CD4-positive, alpha-beta T cell treated with Interleukin-2 at 100 ng/mL for 4 hours (primary cell): ENCODE results near the gene ACSM3.
A peak's percentile ranks its signal among the peaks of the same experiment; 100 is the strongest.
"Not testable (repeated sequence)": the region's sequence is repeated elsewhere in the genome, so short reads cannot be mapped to it uniquely, and the experiment has no call there.

Experiments
- DNase-seq: peaks from one replicate; pipeline ENCODE4 v3.0.0-alpha.2; 2020; ENCODE audit warnings: low spot score

Gene ACSM3

DNA sequence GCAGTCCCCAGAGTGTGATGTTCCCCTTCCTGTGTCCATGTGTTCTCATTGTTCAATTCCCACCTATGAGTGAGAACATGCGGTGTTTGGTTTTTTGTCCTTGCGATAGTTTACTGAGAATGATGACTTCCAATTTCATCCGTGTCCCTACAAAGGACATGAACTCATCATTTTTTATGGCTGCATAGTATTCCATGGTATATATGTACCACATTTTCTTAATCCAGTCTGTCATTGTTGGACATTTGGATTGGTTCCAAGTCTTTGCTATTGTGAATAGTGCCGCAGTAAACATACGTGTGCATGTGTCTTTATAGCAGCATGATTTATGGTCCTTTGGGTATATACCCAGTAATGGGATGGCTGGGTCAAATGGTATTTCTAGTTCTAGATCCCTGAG is 8.0 kb upstream of the ACSM3 start:
- not testable (repeated sequence) for DNase-seq

DNA sequence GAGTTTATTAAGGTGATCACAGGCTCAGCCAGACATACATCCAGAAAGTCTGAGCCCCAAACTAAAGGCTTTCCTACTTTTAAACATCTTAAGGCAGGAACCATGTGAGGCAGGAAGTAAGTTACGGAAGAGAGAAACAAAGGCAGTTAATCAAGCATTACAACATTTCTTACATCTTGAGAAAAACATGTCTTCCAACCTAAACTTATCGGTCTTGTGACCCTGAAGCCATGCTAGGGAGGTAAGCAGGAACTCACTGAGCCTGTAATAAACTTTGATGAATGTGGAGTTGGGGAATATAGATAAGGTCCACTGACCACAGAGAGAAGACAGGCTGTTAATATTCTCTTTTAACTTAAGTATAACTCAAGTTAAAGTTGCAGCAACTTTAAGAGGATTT is 3.5 kb upstream of the ACSM3 start:
- DNase-seq = no peak

DNA sequence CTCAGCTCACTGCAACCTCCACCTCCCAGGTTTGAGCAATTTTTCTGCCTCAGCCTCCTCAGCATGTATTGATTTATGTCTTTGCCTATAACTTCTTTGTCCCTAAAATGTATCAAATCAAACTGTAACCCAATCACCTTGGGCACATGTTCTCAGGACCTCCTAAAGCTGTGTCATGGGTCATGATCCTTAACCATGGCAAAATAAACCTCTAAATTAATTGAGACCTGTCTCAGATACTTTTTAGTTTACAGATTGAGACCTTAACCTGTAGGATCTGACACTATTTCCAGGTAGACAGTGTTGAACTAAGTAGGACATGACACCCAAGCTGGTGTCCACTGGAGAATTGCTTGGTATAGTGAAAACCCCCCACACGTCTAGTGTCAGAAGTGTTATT is 2.6 kb upstream of the ACSM3 start:
- no peak for DNase-seq

DNA sequence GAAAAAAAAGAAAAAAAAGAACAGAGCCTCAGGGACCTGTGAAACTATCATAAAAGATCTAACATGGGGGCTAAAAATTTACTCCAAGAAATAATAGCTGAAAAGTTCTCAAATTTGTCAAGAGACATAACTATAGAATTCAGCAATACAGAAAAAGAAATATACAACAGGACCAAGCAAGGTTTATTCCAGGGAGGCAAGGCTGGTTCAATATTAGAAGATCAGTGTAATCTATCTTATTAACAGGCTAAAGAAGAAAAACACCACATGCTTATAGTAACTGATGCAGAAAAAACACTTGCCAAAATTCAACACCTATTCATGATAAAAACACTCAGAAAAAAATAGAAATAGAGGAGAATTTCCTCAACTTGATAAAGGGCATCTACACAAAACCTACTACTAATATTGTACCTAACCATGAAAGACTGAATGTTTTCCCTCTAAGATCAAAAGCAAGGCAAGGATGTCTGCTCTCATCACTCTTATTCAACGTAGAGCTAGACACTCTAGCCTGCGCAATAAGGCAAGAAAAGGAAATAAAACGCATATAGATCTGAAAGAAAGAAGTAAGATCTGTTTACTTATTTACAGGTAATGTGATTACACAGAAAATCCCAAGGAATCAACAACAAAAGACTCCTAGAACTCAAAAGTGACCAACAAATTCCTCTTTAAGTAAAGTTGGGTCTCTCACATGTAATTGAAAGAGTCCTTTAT is 1.2 kb upstream of the ACSM3 start:
- no peak for DNase-seq

DNA sequence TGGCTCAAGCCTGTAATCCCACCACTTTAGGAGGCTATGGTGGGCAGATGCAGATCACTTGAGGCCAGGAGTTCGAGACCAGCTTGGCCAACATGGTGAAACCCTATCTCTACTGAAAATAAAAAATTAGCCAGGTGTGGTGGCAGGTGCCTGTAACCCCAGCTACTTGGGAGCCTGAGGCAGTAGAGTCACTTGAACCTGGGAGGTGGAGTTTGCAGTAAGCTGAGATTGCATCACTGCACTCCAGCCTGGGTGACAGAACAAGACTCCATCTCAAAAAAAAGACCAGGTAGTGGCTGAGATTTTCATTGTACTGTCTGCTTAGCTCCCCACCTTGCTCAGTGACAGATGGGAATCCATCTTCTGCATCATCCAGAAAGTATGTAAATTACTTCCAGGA is 634 bp downstream of the ACSM3 start:
- not testable (repeated sequence) for DNase-seq

DNA sequence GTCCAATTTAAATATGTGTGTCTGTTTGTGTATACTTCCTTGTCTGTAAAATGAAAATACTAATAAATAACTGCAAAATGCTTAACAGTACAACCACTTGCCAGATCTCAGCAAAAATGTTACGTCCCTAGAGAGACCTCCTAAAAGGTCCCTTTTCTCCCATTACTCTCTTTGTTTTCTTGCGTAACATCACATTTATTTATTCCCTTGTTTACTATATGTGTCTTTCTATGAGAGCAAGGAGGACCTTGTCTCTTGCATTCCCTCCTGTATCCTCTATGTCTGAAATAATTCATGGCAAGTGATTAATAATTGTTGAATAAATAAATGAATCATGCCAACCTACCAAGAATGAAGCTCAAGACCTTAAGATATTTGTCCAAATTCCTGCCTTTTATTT is 1.9 kb downstream of the ACSM3 start:
- DNase-seq = no peak

GRCh38 chr16:20766294-20766693 is 2.5 kb downstream of the ACSM3 start:
- no peak for DNase-seq

DNA sequence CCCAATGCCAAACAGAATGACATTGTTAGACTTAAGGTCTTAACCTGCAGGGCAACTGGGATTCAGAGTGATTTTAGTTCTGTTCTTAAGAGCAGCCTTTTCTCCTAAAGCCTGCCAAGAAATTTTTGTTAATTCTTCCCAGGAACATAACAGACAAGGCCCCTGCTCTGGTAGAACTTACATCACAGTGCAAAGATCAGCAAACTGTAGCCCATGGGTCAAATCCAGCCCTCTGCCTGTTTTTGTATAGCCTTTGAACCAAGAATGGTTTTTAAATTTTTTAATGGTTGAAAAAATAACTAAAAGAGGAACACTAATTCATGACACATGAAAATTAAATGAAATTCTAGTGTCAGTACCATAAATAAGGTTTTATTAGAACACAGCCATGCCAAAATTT is 3.8 kb downstream of the ACSM3 start:
- DNase-seq = no peak

DNA sequence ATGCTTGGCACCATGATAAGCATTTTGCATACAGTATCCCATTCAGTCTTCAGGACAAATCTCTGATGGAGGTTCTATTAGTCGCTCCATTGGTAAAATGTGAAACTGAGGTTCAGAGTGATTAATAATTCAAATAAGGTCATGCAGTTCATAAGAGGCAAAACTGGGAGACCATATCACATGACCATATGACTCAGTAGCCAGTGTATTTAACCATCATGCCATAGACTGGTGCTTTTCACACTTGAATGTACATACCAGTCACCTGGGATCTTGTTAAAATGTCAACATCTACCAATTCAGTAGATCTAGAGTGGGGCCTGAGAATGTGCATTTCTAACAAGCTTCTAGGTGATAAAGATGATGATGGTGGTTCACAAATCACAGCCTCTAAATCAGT is 4.3 kb downstream of the ACSM3 start:
- no peak for DNase-seq

- no peak for DNase-seq
These were observed 5.0 kb downstream of the ACSM3 start for GRCh38 chr16:20768818-20769217.

DNA sequence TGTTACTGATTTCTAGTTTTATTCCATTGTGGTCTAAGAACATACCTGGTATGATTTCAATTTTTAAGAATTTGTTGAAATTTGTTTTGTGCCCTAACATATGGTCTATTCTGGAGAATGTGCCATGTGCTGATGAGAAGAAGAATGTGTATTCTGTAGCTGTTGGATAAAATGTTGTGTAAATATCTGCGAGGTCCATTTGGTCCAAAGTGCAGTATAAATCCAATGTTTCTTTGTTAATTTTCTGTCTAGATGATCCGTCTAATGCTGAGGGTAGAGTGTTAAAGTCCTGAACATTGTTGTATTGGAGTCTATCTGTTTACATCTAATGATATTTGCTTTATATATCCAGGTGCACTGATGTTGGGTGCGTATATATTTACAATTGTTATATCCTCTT is 9.9 kb downstream of the ACSM3 start:
- no peak for DNase-seq

GRCh38 chr16:20774703-20775362 is 11.0 kb downstream of the ACSM3 start:
- peak; percentile 51 for DNase-seq

GRCh38 chr16:20781697-20782096 is 17.9 kb downstream of the ACSM3 start:
- no peak for DNase-seq

DNA sequence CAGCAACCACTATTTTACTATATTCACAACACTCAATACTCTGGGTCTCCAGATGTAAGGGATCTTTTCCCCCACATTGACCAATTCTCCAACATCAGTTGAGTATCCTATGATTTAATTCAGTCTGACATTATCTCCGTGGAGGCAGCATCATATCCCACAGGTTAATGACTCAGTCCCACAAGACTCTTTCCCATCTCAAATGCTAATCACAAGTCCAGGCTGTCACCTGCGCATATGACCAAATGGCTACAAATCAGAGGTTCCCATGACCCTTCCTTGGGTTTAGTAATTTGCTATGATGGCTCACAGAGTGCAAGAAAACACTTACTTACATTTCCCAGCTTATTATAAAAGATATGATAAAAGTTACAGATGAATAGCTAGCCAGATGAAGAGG is 18.7 kb downstream of the ACSM3 start:
- no peak for DNase-seq

DNA sequence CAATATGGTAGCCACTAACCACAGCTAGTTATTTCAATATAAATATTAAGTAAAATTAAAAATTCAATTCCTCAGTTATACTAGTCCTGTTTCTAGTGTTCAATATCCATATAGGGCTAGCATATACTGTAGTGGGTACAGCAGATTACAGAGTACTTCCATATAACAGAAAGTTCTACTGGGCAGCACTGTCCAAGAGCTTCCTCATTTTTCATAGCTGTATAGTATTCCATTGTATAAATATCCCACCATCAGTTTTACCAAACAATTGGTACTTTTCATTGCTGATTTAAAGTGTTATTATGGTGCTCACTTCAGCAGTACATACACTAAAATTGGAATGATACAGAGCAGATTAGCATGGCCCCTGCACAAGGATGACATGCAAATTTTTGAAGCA is 20.4 kb downstream of the ACSM3 start:
- DNase-seq = no peak

DNA sequence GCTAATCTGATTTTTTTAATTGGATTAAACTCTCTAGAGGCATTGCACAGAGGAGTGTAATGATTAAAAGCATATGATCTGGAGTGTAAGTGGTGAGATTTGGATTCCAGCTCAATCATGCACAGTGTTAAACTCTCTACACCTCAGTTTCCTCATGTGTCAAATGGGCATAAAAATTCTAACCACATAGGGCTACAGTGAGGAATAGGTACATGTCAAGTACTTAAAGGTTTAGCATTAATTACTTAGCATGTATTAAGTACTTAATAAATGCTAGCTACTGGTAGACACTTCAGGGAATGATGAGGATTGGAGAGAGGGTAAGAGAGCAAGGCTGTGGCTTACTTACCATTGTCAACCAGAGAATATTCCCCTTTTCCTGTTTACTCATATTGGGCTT is 25.3 kb downstream of the ACSM3 start:
- no peak for DNase-seq

DNA sequence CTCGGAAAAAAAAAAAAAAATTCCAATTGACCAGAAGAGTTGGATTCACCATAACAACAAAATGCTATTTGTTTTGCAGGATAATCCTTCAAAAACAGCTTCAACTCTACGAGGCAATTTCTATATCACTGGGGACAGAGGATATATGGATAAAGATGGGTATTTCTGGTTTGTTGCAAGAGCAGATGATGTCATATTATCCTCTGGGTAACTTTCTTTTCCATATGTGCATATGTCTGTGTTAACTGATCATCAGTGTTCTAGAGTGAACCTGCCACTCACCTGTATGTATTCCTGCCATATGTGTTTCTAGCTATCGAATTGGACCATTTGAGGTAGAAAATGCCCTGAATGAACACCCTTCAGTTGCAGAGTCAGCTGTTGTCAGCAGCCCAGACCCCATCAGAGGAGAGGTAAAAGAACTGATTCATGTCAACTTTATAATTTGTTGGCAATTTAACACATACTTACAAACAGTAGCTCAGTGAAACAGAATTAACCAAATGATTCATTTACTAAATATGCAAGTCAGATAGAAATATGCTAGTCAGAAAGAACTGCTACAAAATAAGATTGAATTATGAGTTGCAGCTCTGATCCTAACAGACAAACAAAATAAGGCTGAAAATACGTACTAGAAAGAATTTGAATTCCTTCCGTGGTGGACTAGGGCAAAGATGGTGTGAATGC is 28.3 kb downstream of the ACSM3 start:
- no peak for DNase-seq

DNA sequence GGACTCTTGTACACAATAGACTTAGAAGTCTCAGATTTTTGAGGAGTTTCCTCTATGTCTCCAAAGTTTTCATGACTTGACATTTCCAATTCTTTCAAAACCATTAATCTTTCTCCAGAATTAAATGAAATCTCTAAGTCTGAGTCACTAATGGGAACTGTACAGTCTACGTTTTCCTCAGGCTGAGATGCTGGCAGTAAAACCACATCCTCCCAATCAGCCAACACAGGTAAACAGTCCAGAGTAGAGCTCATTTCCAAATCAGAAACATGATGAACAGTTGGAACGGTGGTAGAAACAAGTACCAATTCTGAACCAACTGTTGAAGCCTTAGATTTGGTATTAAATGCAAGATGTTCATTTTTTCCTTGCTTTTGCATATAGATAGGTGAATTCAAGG is 34.5 kb downstream of the ACSM3 start:
- peak; percentile 11 for DNase-seq

DNA sequence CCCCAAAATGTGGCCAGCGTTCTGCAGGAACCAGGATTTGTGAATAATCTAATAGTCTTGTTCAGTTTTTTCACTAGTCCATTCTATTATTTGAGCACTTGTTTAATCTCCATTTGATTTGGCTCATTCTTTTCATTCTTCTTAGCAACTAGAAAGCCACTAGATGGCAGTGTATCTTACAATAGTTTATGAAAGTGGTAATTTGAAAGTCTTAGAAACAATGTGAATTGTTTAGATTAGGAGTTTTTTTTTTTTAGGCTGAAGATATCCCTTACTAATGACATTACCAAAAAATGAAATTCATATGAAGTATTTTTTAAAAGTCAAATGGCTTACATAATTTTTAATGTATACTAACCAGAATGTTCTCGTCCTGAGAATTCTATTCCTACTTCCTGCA is 35.8 kb downstream of the ACSM3 start:
- DNase-seq = no peak

GRCh38 chr16:20801278-20801677 is 37.5 kb downstream of the ACSM3 start:
- DNase-seq = no peak

GRCh38 chr16:20803192-20803560 is 39.4 kb downstream of the ACSM3 start:
- no peak for DNase-seq

GRCh38 chr16:20803561-20804214 is 39.9 kb downstream of the ACSM3 start:
- no peak for DNase-seq

GRCh38 chr16:20805684-20806167 is 41.9 kb downstream of the ACSM3 start:
- DNase-seq = not testable (repeated sequence)
